Measurements from ENCODE around the gene PRDM10. TPM values are rescaled to one million over a fixed set of nuclear protein-coding genes. Genes with fewer than 3 reads are reported as not detected.

The PRDM10 gene
- total RNA-seq, 2 experiments from 2014 or later, result 12.9 to 15.2 TPM

DNA sequence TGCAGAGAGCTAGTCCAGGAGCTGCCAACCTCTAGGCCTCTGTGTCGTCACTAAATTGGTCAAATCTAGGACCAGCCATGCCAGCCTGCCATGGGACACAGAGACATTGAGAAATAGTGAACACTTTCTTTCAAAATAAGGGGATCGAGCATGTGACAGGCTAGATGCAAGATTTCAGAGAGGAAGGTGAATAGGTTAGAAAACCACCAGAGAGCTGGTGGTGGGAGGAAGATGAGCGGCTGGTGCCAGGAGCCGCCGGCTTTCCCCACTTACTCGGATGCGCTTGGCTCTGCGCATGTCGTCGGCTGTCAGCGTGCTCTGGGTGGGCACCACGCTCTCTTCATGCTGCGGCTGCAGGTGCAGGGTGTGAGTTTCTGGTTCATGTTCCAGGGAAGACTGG lies 71.9 kb downstream of the PRDM10 start:
- CTCF ChIA-PET, result interaction anchor here (1.0 kb wide), 1 partner anchor 24 kb away, joined by 3 read pairs; no protein-coding TSS in a partner anchor

DNA sequence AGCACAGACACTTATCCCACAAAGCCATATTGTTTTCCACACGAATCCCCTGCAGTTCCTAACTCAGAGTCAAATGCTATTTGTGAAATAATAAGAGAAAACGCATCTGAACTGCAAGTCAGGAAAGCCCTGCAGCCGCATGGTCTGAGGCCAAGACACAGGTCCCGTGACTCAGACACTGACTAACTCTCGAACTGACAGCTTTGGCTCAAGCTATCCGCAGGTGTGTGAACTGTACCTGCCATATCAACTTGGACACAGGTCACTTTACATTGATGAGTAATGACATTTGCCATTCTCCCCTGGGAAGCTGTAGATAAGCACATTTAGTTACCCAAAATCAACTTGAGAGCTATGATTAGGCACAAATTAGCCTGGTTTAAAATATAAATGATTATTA lies 72.3 kb downstream of the PRDM10 start:
- Mint-ChIP-seq H3K4me1 (no peaks in the 10 kb centered on the region), H3K4me3 (no peak overlapping the region), H3K27me3 (no peaks in the 10 kb centered on the region), H3K36me3 (ENCODE audit: low read depth) (peaks cover 3% of the 10 kb centered on the region), H3K27ac (no peak overlapping the region), H3K9me3 (no peaks in the 10 kb centered on the region)
- ChIA-PET POLR2A (no interaction called here), CTCF (interaction anchor here (1.0 kb wide), 1 partner anchor 23 kb away, joined by 3 read pairs; no protein-coding TSS in a partner anchor)
- no peak for DNase-seq

More for the DNA sequence above, 71.9 kb downstream of the PRDM10 start:
- no peak for DNase-seq
- H3K27me3 Mint-ChIP-seq, result no peaks in the 10 kb centered on the region
- peaks cover 3% of the 10 kb centered on the region for H3K36me3 Mint-ChIP-seq (ENCODE audit: low read depth)
- POLR2A ChIA-PET, result no interaction called here
- no peaks in the 10 kb centered on the region for H3K4me1 Mint-ChIP-seq
- no peaks in the 10 kb centered on the region for H3K9me3 Mint-ChIP-seq
- H3K27ac Mint-ChIP-seq, result no peak overlapping the region
- H3K4me3 Mint-ChIP-seq, result no peak overlapping the region

DNA sequence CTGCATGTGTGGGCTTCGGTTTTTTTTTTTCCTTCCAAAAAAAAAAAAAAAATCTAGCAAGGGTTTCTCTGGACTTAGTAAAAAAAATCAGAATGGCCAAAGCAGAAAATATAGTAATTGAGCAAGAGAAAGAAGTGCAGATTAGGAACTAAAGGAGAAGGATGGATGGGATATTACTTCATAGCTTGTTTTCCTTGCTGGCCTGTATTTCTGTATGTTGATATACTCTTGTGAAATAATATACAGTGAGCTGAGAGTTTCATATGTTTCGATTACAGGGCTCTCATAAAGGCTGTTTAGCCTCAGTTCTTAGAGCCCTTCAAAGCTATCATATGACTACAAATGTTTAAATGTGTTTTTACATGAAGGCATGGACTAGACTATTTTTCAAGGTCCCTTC lies 72.9 kb downstream of the PRDM10 start:
- peaks cover 3% of the 10 kb centered on the region for H3K36me3 Mint-ChIP-seq (ENCODE audit: low read depth)
- POLR2A ChIA-PET, result no interaction called here

DNA sequence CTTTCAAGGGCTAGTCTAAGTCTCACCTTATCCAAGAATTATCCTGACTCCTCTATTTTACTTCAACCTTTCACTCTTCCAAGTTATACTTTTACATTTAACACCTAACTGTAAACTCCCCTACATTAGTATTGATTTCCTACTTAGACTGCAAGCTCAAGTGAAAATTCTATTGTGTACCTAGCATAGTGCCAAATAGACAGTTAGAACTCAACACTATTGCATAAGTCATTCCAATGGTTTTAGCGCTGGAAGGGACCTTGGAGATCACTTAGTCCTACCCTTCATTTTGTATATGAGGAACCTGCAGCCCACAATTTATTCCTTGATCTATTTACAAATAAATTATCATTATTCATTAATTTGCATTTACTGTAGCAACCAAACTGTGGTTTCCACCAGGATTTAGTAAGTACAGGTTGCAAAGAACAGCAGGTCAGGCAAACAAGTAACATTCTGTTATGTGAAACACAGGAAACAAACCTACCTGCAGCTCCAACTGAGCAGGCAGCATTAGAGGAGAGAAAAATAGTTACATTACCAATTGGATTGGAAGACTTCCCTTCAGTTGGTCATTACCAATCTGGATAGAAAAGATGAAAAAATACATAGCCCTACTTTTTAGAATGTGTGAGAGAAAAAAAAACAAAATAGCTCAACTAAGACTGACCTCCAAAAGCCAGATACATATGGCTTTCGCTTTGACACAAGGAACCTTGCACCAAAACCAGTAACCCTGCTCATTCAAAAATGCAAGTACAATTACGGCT lies 73.5 kb downstream of the PRDM10 start:
- Mint-ChIP-seq H3K4me1 (no peaks in the 10 kb centered on the region), H3K36me3 (ENCODE audit: low read depth) (peaks cover 3% of the 10 kb centered on the region), H3K4me3 (no peak overlapping the region), H3K9me3 (no peaks in the 10 kb centered on the region), H3K27ac (no peak overlapping the region), H3K27me3 (no peaks in the 10 kb centered on the region)
- DNase-seq, result no peak
- CTCF ChIA-PET, result no interaction called here
- POLR2A ChIA-PET, result no interaction called here

More for the DNA sequence above, 72.9 kb downstream of the PRDM10 start:
- Mint-ChIP-seq H3K4me1 (no peaks in the 10 kb centered on the region), H3K27me3 (no peaks in the 10 kb centered on the region), H3K4me3 (no peak overlapping the region), H3K27ac (no peak overlapping the region), H3K9me3 (no peaks in the 10 kb centered on the region)
- no peak for DNase-seq
- CTCF ChIA-PET, result no interaction called here

DNA sequence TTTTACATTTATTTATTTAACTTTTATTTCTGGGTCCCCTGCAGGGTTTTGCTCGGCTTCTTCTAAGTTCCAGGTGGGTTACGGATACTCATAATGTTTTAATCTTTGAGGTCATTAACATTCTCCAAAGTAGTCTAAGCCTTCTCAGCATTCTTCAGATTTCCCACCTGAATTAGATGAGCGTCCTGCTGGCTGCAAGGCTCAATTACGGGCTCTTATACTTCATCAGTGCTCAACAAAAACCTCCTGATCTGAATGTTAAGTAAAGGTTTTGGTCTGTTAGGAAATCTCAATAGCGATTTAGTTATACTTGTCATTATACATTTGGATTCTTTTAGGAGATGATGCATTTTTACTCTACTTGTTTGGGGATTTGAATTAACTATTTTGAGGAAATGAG lies 80.0 kb downstream of the PRDM10 start:
- no peaks in the 10 kb centered on the region for H3K9me3 Mint-ChIP-seq
- CTCF ChIA-PET, result interaction anchor here (0.9 to 3.3 kb wide), 3 partner anchors 16 to 209 kb away, joined by 3 to 15 read pairs (median 3); no protein-coding TSS in a partner anchor
- H3K36me3 Mint-ChIP-seq (ENCODE audit: low read depth), result peaks cover 16% of the 10 kb centered on the region
- H3K4me3 Mint-ChIP-seq, result no peak overlapping the region
- H3K27ac Mint-ChIP-seq, result no peak overlapping the region
- H3K4me1 Mint-ChIP-seq, result peaks cover 23% of the 10 kb centered on the region
- no peak for DNase-seq
- H3K27me3 Mint-ChIP-seq, result no peaks in the 10 kb centered on the region
- POLR2A ChIA-PET, result no interaction called here

DNA sequence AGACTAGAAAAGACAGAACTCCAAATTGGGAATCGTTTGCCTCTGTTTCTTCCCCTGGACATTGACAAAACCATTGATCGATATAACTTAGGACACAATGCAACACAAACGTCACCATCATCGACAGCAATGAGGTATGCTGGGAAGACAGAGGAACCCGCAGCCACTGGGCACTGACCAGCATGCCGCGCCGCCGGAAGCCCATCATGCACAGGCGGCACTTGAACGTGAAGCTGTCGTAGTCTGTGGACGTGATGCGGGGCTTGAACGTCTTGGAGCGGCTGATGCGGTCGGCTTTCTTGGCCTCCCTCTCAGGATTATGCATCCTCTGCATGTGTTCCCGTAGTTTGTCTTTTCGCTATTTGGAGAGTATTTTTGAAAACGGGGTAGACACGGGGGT lies 84.3 kb downstream of the PRDM10 start:
- Mint-ChIP-seq H3K27me3 (no peaks in the 10 kb centered on the region), H3K4me3 (no peak overlapping the region), H3K4me1 (peaks cover 21% of the 10 kb centered on the region), H3K9me3 (no peaks in the 10 kb centered on the region), H3K27ac (no peak overlapping the region), H3K36me3 (ENCODE audit: low read depth) (peaks cover 19% of the 10 kb centered on the region)
- ChIA-PET POLR2A (no interaction called here), CTCF (interaction anchor here (2.0 kb wide), 1 partner anchor 214 kb away, joined by 5 read pairs; no protein-coding TSS in a partner anchor)
- DNase-seq, result no peak

DNA sequence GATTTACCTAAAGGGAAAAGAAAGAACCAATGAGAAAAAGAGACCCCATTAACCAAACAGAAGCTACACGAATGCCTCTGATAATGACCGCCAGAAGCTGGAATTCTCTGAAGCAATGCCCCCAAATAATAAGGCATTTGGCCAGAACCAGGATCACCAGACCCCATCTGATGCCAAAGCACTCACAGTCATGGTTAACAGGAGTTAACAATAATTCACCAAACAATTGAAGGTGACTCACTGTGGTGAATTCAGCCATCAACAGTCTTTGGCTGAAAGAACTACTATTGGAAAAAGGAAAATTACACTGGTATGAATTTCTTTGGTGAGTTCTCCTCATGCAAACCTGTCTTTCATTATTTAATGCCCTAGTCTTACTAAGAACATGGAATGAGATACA lies 85.4 kb downstream of the PRDM10 start:
- Mint-ChIP-seq H3K9me3 (no peaks in the 10 kb centered on the region), H3K36me3 (ENCODE audit: low read depth) (peaks cover 20% of the 10 kb centered on the region), H3K4me3 (no peak overlapping the region), H3K27ac (no peak overlapping the region), H3K27me3 (no peaks in the 10 kb centered on the region), H3K4me1 (peaks cover 12% of the 10 kb centered on the region)
- no peak for DNase-seq
- ChIA-PET POLR2A (no interaction called here), CTCF (interaction anchor here (2.0 kb wide), 1 partner anchor 215 kb away, joined by 5 read pairs; no protein-coding TSS in a partner anchor)

DNA sequence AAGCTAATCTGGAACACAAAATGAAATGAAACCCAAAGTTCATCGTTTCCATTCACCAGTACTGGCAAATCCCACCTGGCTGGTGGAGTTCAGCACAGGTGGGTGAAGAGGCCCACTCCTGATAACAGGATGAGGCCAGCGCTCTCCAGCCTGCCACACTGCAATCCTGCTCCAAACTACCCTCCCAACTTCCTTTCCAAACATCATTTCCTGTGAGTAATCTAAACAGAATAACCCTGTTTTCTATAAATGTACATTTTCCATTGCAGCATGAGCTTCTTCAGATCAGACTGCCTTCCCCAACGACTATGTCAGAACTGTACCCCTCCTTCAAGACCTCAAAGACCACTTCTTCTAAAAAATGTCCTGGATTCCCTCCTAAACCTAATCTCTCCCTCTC lies 91.3 kb downstream of the PRDM10 start:
- peaks cover 5% of the 10 kb centered on the region for H3K4me1 Mint-ChIP-seq
- CTCF ChIA-PET, result interaction anchor here (0.7 to 2.5 kb wide), 2 partner anchors 10 to 13 kb away, joined by 3 to 7 read pairs; no protein-coding TSS in a partner anchor
- DNase-seq, result no peak
- no peaks in the 10 kb centered on the region for H3K9me3 Mint-ChIP-seq
- H3K36me3 Mint-ChIP-seq (ENCODE audit: low read depth), result peaks cover 18% of the 10 kb centered on the region
- no peaks in the 10 kb centered on the region for H3K27me3 Mint-ChIP-seq
- POLR2A ChIA-PET, result interaction anchor here (0.7 kb wide), 1 partner anchor 826 kb away, joined by 4 read pairs; no protein-coding TSS in a partner anchor
- H3K27ac Mint-ChIP-seq, result no peak overlapping the region
- no peak overlapping the region for H3K4me3 Mint-ChIP-seq

DNA sequence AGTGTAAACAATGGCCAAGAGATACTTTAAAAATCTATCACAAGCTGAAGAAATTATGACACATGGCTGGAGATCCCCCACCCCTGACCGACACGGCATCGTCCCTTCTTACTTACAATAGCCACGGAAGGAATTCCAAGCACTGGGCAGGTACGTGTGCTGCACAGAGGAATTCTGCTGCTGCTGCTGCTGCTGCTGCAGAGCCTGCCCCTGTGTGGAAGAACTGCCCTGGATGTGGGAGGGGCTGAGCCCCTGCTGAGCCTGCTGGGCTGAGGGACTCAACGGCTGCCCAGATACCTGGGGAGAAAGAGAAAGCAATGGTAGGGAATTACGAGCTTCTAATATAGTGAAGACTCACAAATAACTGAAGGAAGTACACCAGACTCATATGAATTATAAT lies 92.3 kb downstream of the PRDM10 start:
- Mint-ChIP-seq H3K4me1 (peaks cover 5% of the 10 kb centered on the region), H3K27ac (no peak overlapping the region), H3K36me3 (ENCODE audit: low read depth) (peaks cover 21% of the 10 kb centered on the region), H3K4me3 (no peak overlapping the region), H3K27me3 (no peaks in the 10 kb centered on the region), H3K9me3 (no peaks in the 10 kb centered on the region)
- DNase-seq, result no peak
- POLR2A ChIA-PET, result no interaction called here
- CTCF ChIA-PET, result interaction anchor here (1.3 to 2.5 kb wide), 3 partner anchors 11 to 23 kb away, joined by 3 to 7 read pairs (median 3); no protein-coding TSS in a partner anchor

DNA sequence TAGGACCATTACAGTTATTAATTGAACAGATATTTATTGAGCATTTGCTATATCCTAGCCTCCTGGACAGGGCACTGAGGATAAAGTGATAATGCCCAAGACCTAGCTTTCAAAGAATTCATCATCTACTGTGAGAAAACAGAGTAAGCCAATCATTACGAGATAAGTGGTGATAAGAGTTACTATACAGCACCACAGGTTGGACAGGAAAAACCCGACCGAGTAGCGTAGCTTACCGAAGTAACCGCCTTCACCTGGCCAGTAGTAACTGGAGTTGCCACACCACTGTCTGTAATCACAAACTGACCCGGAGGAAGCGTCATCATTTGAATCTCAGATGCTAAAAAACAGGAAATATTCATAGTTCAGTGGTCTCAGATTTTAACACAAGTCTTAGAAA lies 97.2 kb downstream of the PRDM10 start:
- ChIA-PET POLR2A (no interaction called here), CTCF (no interaction called here)
- Mint-ChIP-seq H3K9me3 (no peaks in the 10 kb centered on the region), H3K36me3 (ENCODE audit: low read depth) (peaks cover 20% of the 10 kb centered on the region), H3K4me3 (no peak overlapping the region), H3K4me1 (no peaks in the 10 kb centered on the region), H3K27ac (no peak overlapping the region), H3K27me3 (no peaks in the 10 kb centered on the region)
- no peak for DNase-seq

DNA sequence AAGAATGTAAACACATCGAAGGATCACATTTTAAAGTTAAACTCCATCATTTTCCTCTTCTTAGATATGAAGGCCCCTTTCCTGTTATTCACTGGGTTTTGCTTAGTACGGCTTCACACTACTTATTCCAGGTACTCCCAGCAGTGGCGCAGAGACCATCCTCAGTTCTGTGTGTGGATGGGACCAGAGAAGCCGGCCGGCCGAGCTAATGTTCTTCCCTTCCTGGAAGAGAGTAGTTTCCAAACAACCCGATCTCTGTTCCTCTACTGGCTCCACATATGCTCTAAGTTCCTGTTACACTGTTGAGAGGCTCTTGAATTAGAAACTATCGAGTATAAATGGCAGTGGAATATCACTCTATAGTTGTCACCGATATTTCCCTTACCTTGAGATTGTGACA lies 106.6 kb downstream of the PRDM10 start:
- Mint-ChIP-seq H3K4me1 (peaks cover 42% of the 10 kb centered on the region), H3K36me3 (ENCODE audit: low read depth) (peaks cover 28% of the 10 kb centered on the region), H3K27me3 (peaks cover 2% of the 10 kb centered on the region), H3K9me3 (no peaks in the 10 kb centered on the region), H3K27ac (peak overlapping the region; percentile 90), H3K4me3 (peak overlapping the region; percentile 91)
- POLR2A ChIA-PET, result no interaction called here
- no peak for DNase-seq
- CTCF ChIA-PET, result interaction anchor here (1.3 kb wide), 1 partner anchor 21 kb away, joined by 4 read pairs; no protein-coding TSS in a partner anchor

DNA sequence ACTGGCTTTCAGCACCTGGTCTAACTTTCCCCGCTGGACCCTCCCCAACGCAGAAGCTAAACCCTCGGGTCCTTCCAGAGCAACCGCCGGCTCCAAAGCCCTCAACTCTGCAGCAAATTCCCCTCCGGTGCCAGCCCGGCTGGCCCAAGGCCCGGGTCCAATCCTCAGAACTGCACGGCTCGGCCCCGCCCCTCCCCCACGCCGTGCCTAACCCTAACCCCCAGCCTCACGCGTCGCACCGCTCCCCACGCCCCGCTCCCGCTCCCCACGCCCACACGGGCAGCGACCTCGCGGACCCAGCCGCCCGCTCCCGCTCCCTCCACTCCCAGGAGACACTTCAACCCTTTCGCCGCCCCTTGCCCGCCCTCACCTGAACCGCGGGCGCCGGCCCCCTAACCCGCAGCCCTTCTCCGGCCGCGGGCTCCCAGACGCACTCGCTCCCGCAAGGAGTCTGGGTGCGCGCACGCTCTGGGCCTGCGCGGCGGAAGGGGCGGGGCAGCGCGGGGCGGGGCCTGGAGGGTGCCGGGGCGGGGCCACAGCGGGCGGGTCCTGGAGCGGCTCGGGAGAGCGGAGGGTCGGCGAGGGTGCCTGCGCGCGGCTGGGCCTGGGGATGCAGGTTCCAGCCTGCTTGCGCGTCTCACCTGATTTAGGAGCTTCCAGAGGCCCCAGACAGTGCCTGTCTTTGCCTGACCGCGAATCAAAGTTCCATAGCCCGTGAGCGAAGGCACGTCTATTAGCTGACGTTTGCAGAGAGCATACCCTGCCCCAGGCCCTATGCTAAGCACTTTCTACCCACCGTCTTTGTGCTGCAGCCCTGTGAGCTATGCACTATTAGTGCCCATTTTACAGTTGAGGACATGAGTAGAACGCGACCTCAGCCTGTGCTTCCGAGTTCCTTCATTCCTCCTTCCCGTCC lies 107.3 kb downstream of the PRDM10 start, which contains the start of gene NFRKB:
TSS of gene NFRKB (minus strand) at position 453 of the 916 bp plus-strand sequence. CDS start 2,729 bp downstream, outside the sequence.
- ChIA-PET POLR2A (no interaction called here), CTCF (interaction anchor here (1.3 kb wide), 1 partner anchor 21 kb away, joined by 4 read pairs; no protein-coding TSS in a partner anchor)
- DNase-seq, result peak; percentile 86
- Mint-ChIP-seq H3K27me3 (peaks cover 2% of the 10 kb centered on the region), H3K27ac (peak within 1 kb of the TSS; percentile 90), H3K4me1 (peaks cover 42% of the 10 kb centered on the region), H3K9me3 (no peaks in the 10 kb centered on the region), H3K4me3 (peak within 1 kb of the TSS; percentile 91), H3K36me3 (ENCODE audit: low read depth) (peaks cover 30% of the 10 kb centered on the region)

All from activated CD4-positive, alpha-beta T cell treated with anti-CD3 and anti-CD28 coated beads, Interleukin-2, amount 10 ng/mL, durations not matched to agents 7 days and 5 days (primary cell).